NCI-H2107 treated with DMSO at 0.1 percent for 48 hours (cell line): Measurements from ENCODE around the gene NEXMIF.
"Not testable (repeated sequence)": the region's sequence is repeated elsewhere in the genome, so short reads cannot be mapped to it uniquely, and the experiment has no call there.

Source experiments
- DNase-seq: peaks from one replicate; lab custom pipeline; 2025; ENCODE audit not compliant: unreplicated experiment; lab: John Stamatoyannopoulos, UW

NEXMIF gene

DNA sequence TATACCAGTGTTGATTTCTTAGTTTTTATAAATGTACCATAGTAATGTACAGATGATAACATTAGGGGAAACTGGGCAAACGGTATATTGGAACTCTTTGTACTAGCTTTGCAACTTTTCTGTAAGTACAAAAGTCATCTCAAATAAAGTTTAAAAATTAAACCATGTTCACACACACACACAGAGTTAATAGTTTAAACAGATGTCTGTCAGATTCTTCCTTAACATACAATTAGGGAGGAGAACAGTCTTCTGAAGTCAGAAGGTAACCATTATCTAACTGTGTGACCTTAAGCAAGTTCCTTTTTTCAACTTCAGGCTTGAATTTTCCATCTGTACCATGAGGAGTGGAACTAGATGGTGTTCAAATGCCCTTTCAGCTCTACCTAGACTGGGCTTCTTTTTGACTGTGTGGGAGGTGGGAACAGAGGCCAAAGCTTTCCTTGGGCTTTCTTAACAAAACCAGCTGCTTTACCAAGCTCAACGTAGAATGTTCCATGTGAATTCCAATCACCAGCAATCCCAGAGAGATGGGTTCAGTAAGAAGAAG, 127.8 kb downstream of the NEXMIF start:
- DNase-seq = no peak

DNA sequence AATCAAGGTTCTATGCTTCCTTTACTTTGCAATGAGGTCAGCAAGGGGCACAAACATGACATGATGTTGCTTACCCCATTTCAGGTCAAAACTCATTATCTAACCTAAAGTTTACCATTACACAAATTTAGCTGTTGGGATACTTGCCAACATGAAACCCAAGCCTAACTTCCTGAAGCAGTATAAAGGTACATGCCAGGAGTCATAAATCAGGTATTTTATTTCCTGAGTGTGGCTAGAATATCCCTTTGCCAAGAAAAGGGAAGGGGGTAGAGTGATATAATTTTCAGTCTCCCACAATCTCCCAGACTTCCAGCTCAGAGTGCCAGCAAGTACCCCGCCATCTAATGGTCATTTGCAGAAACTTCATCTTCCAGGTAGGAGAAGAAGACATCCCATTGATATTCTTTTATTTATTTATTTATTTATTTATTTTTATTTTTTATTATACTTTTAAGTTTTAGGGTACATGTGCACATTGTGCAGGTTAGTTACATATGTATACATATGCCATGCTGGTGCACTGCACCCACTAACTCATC, 136.6 kb downstream of the NEXMIF start:
- no peak for DNase-seq

DNA sequence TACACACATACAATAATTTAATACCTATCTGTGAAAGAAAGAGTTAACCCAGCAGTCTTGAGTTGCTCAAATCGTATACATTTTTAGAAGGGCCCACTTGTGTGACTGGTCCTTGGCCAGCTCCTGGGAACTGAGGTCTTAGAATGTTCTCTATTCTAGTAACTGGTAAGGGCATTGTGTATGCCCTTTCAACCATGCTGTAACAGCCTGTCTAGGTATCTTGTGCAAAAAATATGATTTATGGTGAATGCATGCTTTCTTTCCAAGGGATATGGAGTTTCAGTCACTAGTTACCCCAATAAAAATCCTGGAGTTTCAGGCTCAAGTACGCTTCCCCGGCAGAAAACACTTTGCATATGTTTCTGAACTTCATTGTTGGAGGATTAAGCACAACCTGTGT, 140.6 kb downstream of the NEXMIF start:
- no peak for DNase-seq

DNA sequence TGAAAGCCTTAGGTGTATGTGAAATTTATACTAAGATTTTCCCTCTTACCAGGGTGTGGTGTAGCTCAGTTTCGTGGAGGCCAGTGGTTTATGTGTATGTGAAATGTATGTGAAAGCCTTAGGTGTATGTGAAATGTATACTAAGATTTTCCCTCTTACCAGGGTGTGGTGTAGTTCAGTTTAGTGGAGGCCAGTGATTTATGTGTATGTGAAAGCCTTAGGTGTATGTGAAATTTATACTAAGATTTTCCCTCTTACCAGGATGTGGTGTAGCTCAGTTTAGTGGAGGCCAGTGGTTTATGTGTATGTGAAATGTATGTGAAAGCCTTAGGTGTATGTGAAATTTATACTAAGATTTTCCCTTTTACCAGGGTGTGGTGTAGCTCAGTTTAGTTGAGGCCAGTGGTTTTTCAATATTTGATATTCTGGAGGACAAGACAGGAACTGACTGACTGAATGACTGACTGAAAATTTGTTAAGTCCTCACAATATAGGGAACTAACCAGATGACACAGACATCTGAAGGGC, 143.7 kb downstream of the NEXMIF start:
- DNase-seq = no peak

DNA sequence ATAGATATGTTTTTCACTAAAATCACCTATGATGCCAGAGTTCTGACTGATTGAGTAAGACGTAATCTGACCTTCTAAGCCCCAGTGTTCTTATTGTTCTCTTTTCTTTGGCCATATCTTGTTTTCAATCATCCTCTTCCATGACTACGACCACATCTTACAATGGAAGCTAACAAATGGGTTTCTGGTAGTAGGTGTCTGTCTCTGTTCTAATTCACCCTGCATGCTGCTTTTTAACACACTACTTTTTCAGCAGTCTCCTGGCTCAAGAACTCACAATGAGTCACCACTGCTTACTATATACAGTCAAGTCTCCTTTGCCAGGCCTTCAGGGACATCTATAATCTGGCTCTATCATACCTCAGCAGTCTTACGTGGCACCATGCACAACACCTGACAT, 146.1 kb downstream of the NEXMIF start:
- DNase-seq = no peak

DNA sequence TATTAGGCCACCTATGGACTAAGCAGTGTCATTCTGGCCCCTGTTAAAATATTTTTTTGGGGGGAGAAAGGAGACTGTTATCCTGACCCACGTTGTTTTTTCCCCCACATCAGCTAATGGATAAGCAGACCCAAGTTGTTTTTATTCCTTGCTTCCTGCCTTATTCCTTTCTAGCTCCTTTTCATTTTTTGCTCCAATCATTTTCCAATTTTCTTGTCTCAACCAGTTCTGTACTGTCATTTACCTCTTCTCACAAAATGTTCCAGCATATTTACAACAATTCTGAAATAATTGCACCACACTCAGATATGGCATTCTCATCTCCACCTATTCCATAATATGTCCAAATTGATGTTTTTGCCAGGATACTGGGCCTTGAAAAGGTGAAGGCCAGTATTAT, 150.3 kb downstream of the NEXMIF start:
- DNase-seq = no peak

DNA sequence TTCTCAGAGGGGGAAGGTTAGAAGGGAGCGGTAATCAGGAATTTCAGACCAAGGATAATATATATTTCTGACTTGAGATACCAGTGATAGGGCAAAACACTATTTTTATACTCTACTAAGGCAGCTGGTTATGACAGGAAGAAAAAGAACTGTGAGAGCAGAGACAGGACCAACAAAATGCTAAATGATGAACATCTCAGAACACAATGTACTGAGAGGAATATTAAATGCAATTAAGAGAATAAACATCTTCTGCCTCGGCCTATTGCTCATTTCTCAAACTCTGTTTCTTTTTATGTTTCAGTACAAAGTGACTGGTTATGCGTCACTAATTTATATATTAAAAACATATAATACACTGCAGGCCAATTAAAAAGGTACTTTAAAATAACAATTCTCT, 188.8 kb downstream of the NEXMIF start:
- no peak for DNase-seq

DNA sequence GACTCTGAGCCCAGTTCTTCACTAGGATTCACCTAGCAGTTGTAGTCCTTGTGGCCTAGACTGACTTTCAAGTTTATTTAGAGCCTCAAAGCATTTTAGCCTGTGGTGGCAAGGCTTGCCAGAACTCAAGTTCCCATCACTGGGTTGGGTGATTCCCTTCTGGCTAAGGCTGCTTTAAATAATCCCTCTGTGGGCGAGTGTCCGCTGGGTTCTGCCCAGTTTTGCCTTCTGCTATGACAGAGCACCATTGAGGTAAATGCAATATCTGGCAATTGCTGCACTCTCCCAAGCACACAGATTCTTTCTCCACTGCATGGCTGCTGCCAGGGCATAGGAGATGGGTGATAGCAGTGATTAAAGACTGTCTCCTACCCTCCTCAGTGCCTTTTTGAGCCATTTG, 220.0 kb downstream of the NEXMIF start:
- no peak for DNase-seq

DNA sequence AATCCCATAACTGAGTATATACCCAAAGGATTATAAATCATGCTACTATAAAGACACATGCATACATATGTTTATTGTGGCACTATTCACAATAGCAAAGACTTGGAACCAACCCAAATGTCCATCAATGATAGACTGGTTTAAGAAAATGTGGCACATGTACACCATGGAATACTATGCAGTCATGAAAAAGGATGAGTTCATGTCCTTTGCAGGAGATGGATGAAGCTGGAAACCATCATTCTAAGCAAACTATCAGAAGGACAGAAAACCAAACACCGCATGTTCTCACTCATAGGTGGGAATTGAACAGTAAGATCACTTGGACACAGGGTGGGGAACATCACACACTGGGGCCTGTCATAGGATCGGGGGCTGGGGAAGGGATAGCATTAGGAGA, 223.9 kb downstream of the NEXMIF start:
- not testable (repeated sequence) for DNase-seq

DNA sequence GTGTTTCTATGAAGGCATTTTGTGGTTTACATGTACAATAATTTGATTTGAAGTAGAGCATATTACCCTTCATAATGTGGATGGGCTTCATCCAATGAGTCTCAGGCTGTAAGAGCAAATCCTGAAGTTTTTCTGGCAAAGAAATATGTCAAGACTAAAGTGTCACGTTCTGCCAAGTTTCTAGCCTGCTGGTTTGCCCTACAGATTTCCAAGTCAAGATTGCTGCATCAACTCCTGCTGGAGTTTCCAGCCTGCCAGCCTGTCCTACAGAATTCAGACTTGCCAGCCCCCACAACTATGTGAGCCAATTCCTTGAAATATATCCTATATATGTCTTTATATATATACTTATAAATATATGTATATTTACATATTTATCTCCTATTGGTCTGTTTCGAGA, 240.8 kb downstream of the NEXMIF start:
- no peak for DNase-seq
